ENCODE results near the gene BZW1. TPM values are rescaled to one million over a fixed set of nuclear protein-coding genes. Genes with fewer than 3 reads are reported as not detected.

The BZW1 gene
- total and polyA plus RNA-seq, 4 donors = 63.0 to 189 (median 161) TPM

DNA sequence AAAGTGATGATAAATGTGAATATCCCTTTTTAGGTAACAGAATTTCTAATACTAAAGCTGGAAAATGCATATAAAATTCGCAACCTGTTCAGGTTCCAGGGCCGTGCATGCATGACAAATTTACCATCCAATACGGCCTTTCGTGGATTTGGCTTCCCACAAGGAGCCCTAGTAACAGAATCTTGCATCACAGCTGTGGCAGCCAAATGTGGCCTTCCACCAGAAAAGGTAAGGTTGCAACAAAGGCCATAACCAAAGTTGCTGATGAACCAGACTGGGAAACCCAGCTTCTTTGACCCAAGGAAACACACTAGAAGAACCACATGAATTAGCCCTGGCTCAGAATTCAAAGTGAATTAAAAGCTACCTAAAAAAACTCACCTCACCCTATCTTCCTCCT is 49.6 kb upstream of the BZW1 start:
- Histone ChIP-seq H3K9me3 (ENCODE audit: control insufficient read depth in 4 of 4, low read length in 3 of 4) (no peaks in the 10 kb centered on the region), H3K36me3 (ENCODE audit: control insufficient read depth in 4 of 4, insufficient read depth in 3 of 4, low read depth in 1 of 4, low read length in 3 of 4) (no peaks in the 10 kb centered on the region), H3K4me1 (ENCODE audit: control insufficient read depth in 4 of 4, insufficient read depth in 4 of 4, low read length in 3 of 4) (peaks cover 0 to 3% (median 0%) of the 10 kb centered on the region in 4 donors), H3K27ac (ENCODE audit: low read depth in 1 of 2, low read length in 2 of 2) (no peak overlapping the region), H3K27me3 (ENCODE audit: control insufficient read depth in 4 of 4, insufficient read depth in 4 of 4, low read length in 3 of 4) (no peaks in the 10 kb centered on the region), H3K4me3 (ENCODE audit: low read depth in 1 of 3, low read length in 3 of 3) (no peak overlapping the region), H3K9ac (ENCODE audit: low read depth in 1 of 2, low read length in 2 of 2) (no peak overlapping the region)
- no peak for DNase-seq (ENCODE audit: low spot score)
- 82% methylated on average over 4 of the region's 4 CpGs for WGBS
- TF ChIP-seq JUND (IDR thresholded peaks at IDR 0.05) (no peak), HNF4A (conservative IDR thresholded peaks at IDR 0.05) (no peak), FOXA1 (IDR thresholded peaks at IDR 0.05) (no peak), RXRA (IDR thresholded peaks at IDR 0.05) (no peak), RAD21 (IDR thresholded peaks at IDR 0.05) (no peak), EGR1 (IDR thresholded peaks at IDR 0.05; ENCODE audit: low read depth in 2 of 2) (no peak), GABPA (IDR thresholded peaks at IDR 0.05 in 1 of 2, conservative IDR thresholded peaks at IDR 0.05 in 1 of 2) (no peak), SP1 (IDR thresholded peaks at IDR 0.05) (no peak), HNF4G (IDR thresholded peaks at IDR 0.05) (no peak), NR2F2 (IDR thresholded peaks at IDR 0.05) (no peak)
- TF ChIP-seq, protein P1, sequence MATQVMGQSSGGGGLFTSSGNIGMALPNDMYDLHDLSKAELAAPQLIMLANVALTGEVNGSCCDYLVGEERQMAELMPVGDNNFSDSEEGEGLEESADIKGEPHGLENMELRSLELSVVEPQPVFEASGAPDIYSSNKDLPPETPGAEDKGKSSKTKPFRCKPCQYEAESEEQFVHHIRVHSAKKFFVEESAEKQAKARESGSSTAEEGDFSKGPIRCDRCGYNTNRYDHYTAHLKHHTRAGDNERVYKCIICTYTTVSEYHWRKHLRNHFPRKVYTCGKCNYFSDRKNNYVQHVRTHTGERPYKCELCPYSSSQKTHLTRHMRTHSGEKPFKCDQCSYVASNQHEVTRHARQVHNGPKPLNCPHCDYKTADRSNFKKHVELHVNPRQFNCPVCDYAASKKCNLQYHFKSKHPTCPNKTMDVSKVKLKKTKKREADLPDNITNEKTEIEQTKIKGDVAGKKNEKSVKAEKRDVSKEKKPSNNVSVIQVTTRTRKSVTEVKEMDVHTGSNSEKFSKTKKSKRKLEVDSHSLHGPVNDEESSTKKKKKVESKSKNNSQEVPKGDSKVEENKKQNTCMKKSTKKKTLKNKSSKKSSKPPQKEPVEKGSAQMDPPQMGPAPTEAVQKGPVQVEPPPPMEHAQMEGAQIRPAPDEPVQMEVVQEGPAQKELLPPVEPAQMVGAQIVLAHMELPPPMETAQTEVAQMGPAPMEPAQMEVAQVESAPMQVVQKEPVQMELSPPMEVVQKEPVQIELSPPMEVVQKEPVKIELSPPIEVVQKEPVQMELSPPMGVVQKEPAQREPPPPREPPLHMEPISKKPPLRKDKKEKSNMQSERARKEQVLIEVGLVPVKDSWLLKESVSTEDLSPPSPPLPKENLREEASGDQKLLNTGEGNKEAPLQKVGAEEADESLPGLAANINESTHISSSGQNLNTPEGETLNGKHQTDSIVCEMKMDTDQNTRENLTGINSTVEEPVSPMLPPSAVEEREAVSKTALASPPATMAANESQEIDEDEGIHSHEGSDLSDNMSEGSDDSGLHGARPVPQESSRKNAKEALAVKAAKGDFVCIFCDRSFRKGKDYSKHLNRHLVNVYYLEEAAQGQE (IDR thresholded peaks at IDR 0.05) = no peak
- TF ChIP-seq, protein P2, sequence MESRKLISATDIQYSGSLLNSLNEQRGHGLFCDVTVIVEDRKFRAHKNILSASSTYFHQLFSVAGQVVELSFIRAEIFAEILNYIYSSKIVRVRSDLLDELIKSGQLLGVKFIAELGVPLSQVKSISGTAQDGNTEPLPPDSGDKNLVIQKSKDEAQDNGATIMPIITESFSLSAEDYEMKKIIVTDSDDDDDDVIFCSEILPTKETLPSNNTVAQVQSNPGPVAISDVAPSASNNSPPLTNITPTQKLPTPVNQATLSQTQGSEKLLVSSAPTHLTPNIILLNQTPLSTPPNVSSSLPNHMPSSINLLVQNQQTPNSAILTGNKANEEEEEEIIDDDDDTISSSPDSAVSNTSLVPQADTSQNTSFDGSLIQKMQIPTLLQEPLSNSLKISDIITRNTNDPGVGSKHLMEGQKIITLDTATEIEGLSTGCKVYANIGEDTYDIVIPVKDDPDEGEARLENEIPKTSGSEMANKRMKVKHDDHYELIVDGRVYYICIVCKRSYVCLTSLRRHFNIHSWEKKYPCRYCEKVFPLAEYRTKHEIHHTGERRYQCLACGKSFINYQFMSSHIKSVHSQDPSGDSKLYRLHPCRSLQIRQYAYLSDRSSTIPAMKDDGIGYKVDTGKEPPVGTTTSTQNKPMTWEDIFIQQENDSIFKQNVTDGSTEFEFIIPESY (IDR thresholded peaks at IDR 0.05) = no peak
- TF ChIP-seq, protein P3, sequence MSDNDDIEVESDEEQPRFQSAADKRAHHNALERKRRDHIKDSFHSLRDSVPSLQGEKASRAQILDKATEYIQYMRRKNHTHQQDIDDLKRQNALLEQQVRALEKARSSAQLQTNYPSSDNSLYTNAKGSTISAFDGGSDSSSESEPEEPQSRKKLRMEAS (IDR thresholded peaks at IDR 0.05) = no peak
- TF ChIP-seq, protein P4, sequence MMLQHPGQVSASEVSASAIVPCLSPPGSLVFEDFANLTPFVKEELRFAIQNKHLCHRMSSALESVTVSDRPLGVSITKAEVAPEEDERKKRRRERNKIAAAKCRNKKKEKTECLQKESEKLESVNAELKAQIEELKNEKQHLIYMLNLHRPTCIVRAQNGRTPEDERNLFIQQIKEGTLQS (IDR thresholded peaks at IDR 0.05) = no peak
- TF ChIP-seq, protein P5, sequence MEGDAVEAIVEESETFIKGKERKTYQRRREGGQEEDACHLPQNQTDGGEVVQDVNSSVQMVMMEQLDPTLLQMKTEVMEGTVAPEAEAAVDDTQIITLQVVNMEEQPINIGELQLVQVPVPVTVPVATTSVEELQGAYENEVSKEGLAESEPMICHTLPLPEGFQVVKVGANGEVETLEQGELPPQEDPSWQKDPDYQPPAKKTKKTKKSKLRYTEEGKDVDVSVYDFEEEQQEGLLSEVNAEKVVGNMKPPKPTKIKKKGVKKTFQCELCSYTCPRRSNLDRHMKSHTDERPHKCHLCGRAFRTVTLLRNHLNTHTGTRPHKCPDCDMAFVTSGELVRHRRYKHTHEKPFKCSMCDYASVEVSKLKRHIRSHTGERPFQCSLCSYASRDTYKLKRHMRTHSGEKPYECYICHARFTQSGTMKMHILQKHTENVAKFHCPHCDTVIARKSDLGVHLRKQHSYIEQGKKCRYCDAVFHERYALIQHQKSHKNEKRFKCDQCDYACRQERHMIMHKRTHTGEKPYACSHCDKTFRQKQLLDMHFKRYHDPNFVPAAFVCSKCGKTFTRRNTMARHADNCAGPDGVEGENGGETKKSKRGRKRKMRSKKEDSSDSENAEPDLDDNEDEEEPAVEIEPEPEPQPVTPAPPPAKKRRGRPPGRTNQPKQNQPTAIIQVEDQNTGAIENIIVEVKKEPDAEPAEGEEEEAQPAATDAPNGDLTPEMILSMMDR (IDR thresholded peaks at IDR 0.05; ENCODE audit: low read depth, low read length, missing input control) = no peak

DNA sequence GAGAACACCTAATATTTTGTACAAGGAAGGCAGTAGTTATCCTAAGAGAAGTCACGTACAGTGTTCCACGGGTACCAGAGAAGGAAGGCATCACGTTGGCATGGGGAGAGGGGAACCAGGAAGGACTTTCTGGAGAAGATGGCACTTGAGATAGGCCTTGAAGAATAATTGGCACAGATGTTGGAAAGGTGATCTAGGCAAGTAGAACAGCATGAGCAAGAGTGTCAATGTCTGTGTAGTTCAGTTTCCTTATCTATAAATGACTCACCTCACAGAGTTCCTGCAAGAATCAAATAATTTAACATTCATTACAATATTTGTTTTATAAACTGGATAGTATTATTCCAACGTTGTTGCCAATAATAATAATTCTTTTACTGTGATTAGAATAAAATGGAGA is 48.3 kb upstream of the BZW1 start:
- Histone ChIP-seq H3K9me3 (ENCODE audit: control insufficient read depth in 4 of 4, low read length in 3 of 4) (no peaks in the 10 kb centered on the region), H3K27ac (ENCODE audit: low read depth in 1 of 2, low read length in 2 of 2) (no peak overlapping the region), H3K9ac (ENCODE audit: low read depth in 1 of 2, low read length in 2 of 2) (no peak overlapping the region), H3K36me3 (ENCODE audit: control insufficient read depth in 4 of 4, insufficient read depth in 3 of 4, low read depth in 1 of 4, low read length in 3 of 4) (no peaks in the 10 kb centered on the region), H3K4me3 (ENCODE audit: low read depth in 1 of 3, low read length in 3 of 3) (no peak overlapping the region), H3K27me3 (ENCODE audit: control insufficient read depth in 4 of 4, insufficient read depth in 4 of 4, low read length in 3 of 4) (no peaks in the 10 kb centered on the region), H3K4me1 (ENCODE audit: control insufficient read depth in 4 of 4, insufficient read depth in 4 of 4, low read length in 3 of 4) (no peaks in the 10 kb centered on the region)
- WGBS = 85% methylated on average over 4 of the region's 4 CpGs
- DNase-seq (ENCODE audit: low spot score) = no peak
- TF ChIP-seq HNF4A (conservative IDR thresholded peaks at IDR 0.05) = no peak
- no peak for TF ChIP-seq RAD21 (IDR thresholded peaks at IDR 0.05)
- no peak for TF ChIP-seq SP1 (IDR thresholded peaks at IDR 0.05)
- no peak for TF ChIP-seq FOXA2 (IDR thresholded peaks at IDR 0.05)
- no peak for TF ChIP-seq EGR1 (IDR thresholded peaks at IDR 0.05; ENCODE audit: low read depth in 2 of 2)
- TF ChIP-seq, protein P5 (IDR thresholded peaks at IDR 0.05; ENCODE audit: low read depth, low read length, missing input control) = no peak
- TF ChIP-seq, protein P2 (IDR thresholded peaks at IDR 0.05) = no peak
- TF ChIP-seq FOXA1 (IDR thresholded peaks at IDR 0.05) = no peak
- TF ChIP-seq RXRA (IDR thresholded peaks at IDR 0.05) = no peak
- no peak for TF ChIP-seq GABPA (IDR thresholded peaks at IDR 0.05 in 1 of 2, conservative IDR thresholded peaks at IDR 0.05 in 1 of 2)
- TF ChIP-seq NR2F2 (IDR thresholded peaks at IDR 0.05) = no peak
- TF ChIP-seq HNF4G (IDR thresholded peaks at IDR 0.05) = no peak

Measured in liver (tissue), 9 donors.